Femur (tissue), 1 donor: ENCODE results near the gene CIC.
"Not testable (repeated sequence)": the region's sequence is repeated elsewhere in the genome, so short reads cannot be mapped to it uniquely, and the experiment has no call there.

Experiments used
- DNase-seq: peaks from one replicate; pipeline ENCODE4 v3.0.0-alpha.2; 2017

CIC gene

GRCh38 chr19:42335971-42336370, 66.9 kb downstream of the CIC start:
- DNase-seq, result no peak

GRCh38 chr19:42339126-42339860, 70.2 kb downstream of the CIC start:
- not testable (repeated sequence) for DNase-seq

- DNase-seq, result not testable (repeated sequence)
Measured at GRCh38 chr19:42339922-42340321, 70.9 kb downstream of the CIC start.

- DNase-seq, result no peak
Measured at GRCh38 chr19:42343344-42344110, 74.5 kb downstream of the CIC start.

GRCh38 chr19:42344336-42344893, 75.4 kb downstream of the CIC start:
- no peak for DNase-seq
